Measurements from ENCODE around the gene PDGFA. TPM values are rescaled to one million over a fixed set of nuclear protein-coding genes. Genes with fewer than 3 reads are reported as not detected.

Gene PDGFA
- total RNA-seq, 3 donors from 2014 or later (not counting 1 experiment from before 2014, with no cell fraction given): 0.86 to 2.0 (median 1.5) TPM

GRCh38 chr7:510782-511281 lies 8.8 kb downstream of the PDGFA start:
- intact Hi-C loops (cut with micrococcal nuclease): no loop called here
- H3K27me3 ChIP-seq (ENCODE audit: control insufficient read depth, insufficient read depth, low read length): peaks cover 3% of the 10 kb centered on the region
- Mint-ChIP-seq H3K27me3 (ENCODE audit: low read depth in 2 of 2) (peaks cover 5 to 6% of the 10 kb centered on the region in 2 donors), H3K36me3 (no peaks in the 10 kb centered on the region), H3K4me3 (no peak overlapping the region), H3K4me1 (no peaks in the 10 kb centered on the region), H3K27ac (no peak overlapping the region), H3K9me3 (no peaks in the 10 kb centered on the region)
- H3K9me3 ChIP-seq (ENCODE audit: control insufficient read depth, insufficient read depth, low read length): no peaks in the 10 kb centered on the region
- 89% methylated on average over 25 of the region's 25 CpGs for WGBS (ENCODE audit: insufficient coverage)
- DNase-seq (no peak), ATAC-seq (no peak)
- no peaks in the 10 kb centered on the region for H3K36me3 ChIP-seq (ENCODE audit: control insufficient read depth, insufficient read depth, low read length)
- no peak overlapping the region for H3K4me3 ChIP-seq (ENCODE audit: low read length)
- no peak for TF ChIP-seq CTCF (IDR thresholded peaks at IDR 0.05)
- no peak overlapping the region for H3K27ac ChIP-seq (ENCODE audit: low read length)
- H3K4me1 ChIP-seq (ENCODE audit: control insufficient read depth, insufficient read depth, low read length): peaks cover 3% of the 10 kb centered on the region

- ATAC-seq (no peak), DNase-seq (no peak)
- no peaks in the 10 kb centered on the region for H3K27me3 ChIP-seq (ENCODE audit: control insufficient read depth, insufficient read depth, low read length)
- Mint-ChIP-seq H3K4me3 (no peak overlapping the region), H3K9me3 (no peaks in the 10 kb centered on the region), H3K36me3 (no peaks in the 10 kb centered on the region), H3K27me3 (ENCODE audit: low read depth in 2 of 2) (peaks cover 3 to 6% of the 10 kb centered on the region in 2 donors), H3K27ac (no peak overlapping the region), H3K4me1 (no peaks in the 10 kb centered on the region)
- H3K4me3 ChIP-seq (ENCODE audit: low read length): no peak overlapping the region
- H3K36me3 ChIP-seq (ENCODE audit: control insufficient read depth, insufficient read depth, low read length): no peaks in the 10 kb centered on the region
- H3K27ac ChIP-seq (ENCODE audit: low read length): no peak overlapping the region
- peaks cover 3% of the 10 kb centered on the region for H3K4me1 ChIP-seq (ENCODE audit: control insufficient read depth, insufficient read depth, low read length)
- intact Hi-C loops (cut with micrococcal nuclease): no loop called here
- WGBS (ENCODE audit: insufficient coverage): 93% methylated on average over 17 of the region's 17 CpGs
- TF ChIP-seq CTCF (IDR thresholded peaks at IDR 0.05): no peak
- no peaks in the 10 kb centered on the region for H3K9me3 ChIP-seq (ENCODE audit: control insufficient read depth, insufficient read depth, low read length)
Observed at GRCh38 chr7:510131-510481, 9.5 kb downstream of the PDGFA start.

GRCh38 chr7:509426-510130 lies 10.1 kb downstream of the PDGFA start:
- ATAC-seq (no peak), DNase-seq (no peak)
- Mint-ChIP-seq H3K36me3 (no peaks in the 10 kb centered on the region), H3K4me3 (no peak overlapping the region), H3K27ac (no peak overlapping the region), H3K27me3 (ENCODE audit: low read depth in 2 of 2) (peaks cover 2 to 6% of the 10 kb centered on the region in 2 donors), H3K9me3 (no peaks in the 10 kb centered on the region), H3K4me1 (no peaks in the 10 kb centered on the region)
- intact Hi-C loops (cut with micrococcal nuclease): no loop called here
- peaks cover 3% of the 10 kb centered on the region for H3K4me1 ChIP-seq (ENCODE audit: control insufficient read depth, insufficient read depth, low read length)
- no peaks in the 10 kb centered on the region for H3K36me3 ChIP-seq (ENCODE audit: control insufficient read depth, insufficient read depth, low read length)
- no peak for TF ChIP-seq CTCF (IDR thresholded peaks at IDR 0.05)
- no peak overlapping the region for H3K27ac ChIP-seq (ENCODE audit: low read length)
- no peaks in the 10 kb centered on the region for H3K27me3 ChIP-seq (ENCODE audit: control insufficient read depth, insufficient read depth, low read length)
- H3K4me3 ChIP-seq (ENCODE audit: low read length): no peak overlapping the region
- WGBS (ENCODE audit: insufficient coverage): 92% methylated on average over 20 of the region's 20 CpGs
- H3K9me3 ChIP-seq (ENCODE audit: control insufficient read depth, insufficient read depth, low read length): no peaks in the 10 kb centered on the region
